HG02981 (cell line): ENCODE results near the gene HLA-DQA2.
"Not testable (repeated sequence)": the region's sequence is repeated elsewhere in the genome, so short reads cannot be mapped to it uniquely, and the experiment has no call there.

Source experiments
- ATAC-seq: cut with Tn5 transposase; IDR thresholded peaks from one replicate; pipeline ENCODE4 v1.9.1; 2021; ENCODE audit warnings: mild to moderate bottlenecking, moderate library complexity; ENCODE audit not compliant: unreplicated experiment

HLA-DQA2 gene

GRCh38 chr6:32775071-32775470, 33.9 kb downstream of the HLA-DQA2 start:
- ATAC-seq = no peak

- no peak for ATAC-seq
Measured at GRCh38 chr6:32779036-32779435, 37.8 kb downstream of the HLA-DQA2 start.

GRCh38 chr6:32782923-32783322, 41.7 kb downstream of the HLA-DQA2 start:
- ATAC-seq = not testable (repeated sequence)

GRCh38 chr6:32785781-32786533, 44.8 kb downstream of the HLA-DQA2 start:
- ATAC-seq = no peak

- ATAC-seq = no peak
Measured at GRCh38 chr6:32790306-32790705, 49.1 kb downstream of the HLA-DQA2 start.

GRCh38 chr6:32792901-32793435, 51.8 kb downstream of the HLA-DQA2 start:
- no peak for ATAC-seq

GRCh38 chr6:32794510-32794909, 53.3 kb downstream of the HLA-DQA2 start:
- no peak for ATAC-seq
